H9 (cell line): ENCODE results near the gene SHISA7. TPM values are rescaled to one million over a fixed set of nuclear protein-coding genes. Genes with fewer than 3 reads are reported as not detected.
A peak's percentile ranks its signal among the peaks of the same experiment; 100 is the strongest.

Experiments used
- DNase-seq: peaks from one replicate; pipeline ENCODE4 v3.0.0-alpha.2; 2017
- H2AFZ ChIP-seq: one replicate; pipeline ENCODE4 v1.6.1; 2013; ENCODE audit warnings: mild to moderate bottlenecking, low read length, control low read depth, moderate library complexity
- H2AK5ac ChIP-seq: 2 replicates; pipeline ENCODE4 v1.6.1; 2013; ENCODE audit warnings: low read length, control low read depth, mixed read lengths; ENCODE audit not compliant: insufficient read length
- H2BK120ac ChIP-seq: one replicate; pipeline ENCODE4 v1.6.1; 2013; ENCODE audit warnings: low read depth, mild to moderate bottlenecking, low read length, control low read depth, inconsistent platforms; ENCODE audit not compliant: poor library complexity, severe bottlenecking
- H2BK12ac ChIP-seq: 2 replicates; pipeline ENCODE4 v1.6.1; 2013; ENCODE audit warnings: low read length, control low read depth, mixed read lengths, low read depth; ENCODE audit not compliant: insufficient read length
- H2BK15ac ChIP-seq: 2 replicates; pipeline ENCODE4 v1.6.1; 2013; ENCODE audit warnings: low read depth, low read length, control low read depth
- H2BK20ac ChIP-seq: one replicate; pipeline ENCODE4 v1.6.1; 2013; ENCODE audit warnings: low read depth, mild to moderate bottlenecking, low read length, control low read depth, inconsistent platforms; ENCODE audit not compliant: poor library complexity, severe bottlenecking
- H2BK5ac ChIP-seq: 2 replicates; pipeline ENCODE4 v1.6.1; 2013; ENCODE audit warnings: low read length, control low read depth, mixed read lengths; ENCODE audit not compliant: insufficient read length
- H3K14ac ChIP-seq: 2 replicates; pipeline ENCODE4 v1.6.1; 2013; ENCODE audit warnings: low read length, control low read depth; ENCODE audit not compliant: insufficient read depth
- H3K18ac ChIP-seq: 2 replicates; pipeline ENCODE4 v1.6.1; 2013; ENCODE audit warnings: low read depth, mild to moderate bottlenecking, mixed read lengths, low read length, control low read depth; ENCODE audit not compliant: insufficient read length
- H3K23ac ChIP-seq: 2 replicates; pipeline ENCODE4 v1.6.1; 2013; ENCODE audit warnings: low read length, control low read depth, mixed read lengths, low read depth; ENCODE audit not compliant: insufficient read length
- H3K23me2 ChIP-seq: 2 replicates; pipeline ENCODE4 v1.6.1; 2013; ENCODE audit warnings: low read depth, mild to moderate bottlenecking, mixed read lengths, low read length, control low read depth; ENCODE audit not compliant: insufficient read length, poor library complexity, severe bottlenecking
- H3K27ac ChIP-seq: 2 replicates; pipeline ENCODE4 v1.5.1; 2013; ENCODE audit warnings: low read length, control low read depth, mixed read lengths, low read depth; ENCODE audit not compliant: insufficient read length
- H3K27me3 ChIP-seq: 2 replicates; pipeline ENCODE4 v1.6.1; 2013; ENCODE audit warnings: low read length, control low read depth, inconsistent platforms; ENCODE audit not compliant: insufficient read depth
- H3K4ac ChIP-seq: 2 replicates; pipeline ENCODE4 v1.6.1; 2013; ENCODE audit warnings: low read depth, mild to moderate bottlenecking, control low read depth, inconsistent platforms, low read length, moderate library complexity
- H3K4me1 ChIP-seq: 2 replicates; pipeline ENCODE4 v1.6.1; 2013; ENCODE audit warnings: low read length, control low read depth, inconsistent platforms; ENCODE audit not compliant: insufficient read depth
- H3K4me2 ChIP-seq: 2 replicates; pipeline ENCODE4 v1.6.1; 2013; ENCODE audit warnings: low read length, control low read depth, mixed read lengths; ENCODE audit not compliant: insufficient read length, insufficient read depth
- H3K56ac ChIP-seq: 2 replicates; pipeline ENCODE4 v1.6.1; 2013; ENCODE audit warnings: low read depth, mild to moderate bottlenecking, mixed read lengths, low read length, control low read depth; ENCODE audit not compliant: insufficient read length
- H3K79me1 ChIP-seq: 2 replicates; pipeline ENCODE4 v1.6.1; 2013; ENCODE audit warnings: low read depth, mild to moderate bottlenecking, moderate library complexity, low read length, control low read depth, inconsistent platforms; ENCODE audit not compliant: insufficient read depth, poor library complexity, severe bottlenecking
- H3K79me2 ChIP-seq: 2 replicates; pipeline ENCODE4 v1.6.1; 2013; ENCODE audit warnings: low read length, control low read depth, inconsistent platforms; ENCODE audit not compliant: insufficient read depth
- H3K9ac ChIP-seq: 2 replicates; pipeline ENCODE4 v1.6.1; 2013; ENCODE audit warnings: low read length, control low read depth, mixed read lengths; ENCODE audit not compliant: insufficient read length; ENCODE audit errors: extremely low read depth
- H3K9me3 ChIP-seq: one replicate; pipeline ENCODE4 v1.6.1; 2013; ENCODE audit warnings: low read depth, low read length, inconsistent platforms; ENCODE audit not compliant: control insufficient read depth
- H3T11ph ChIP-seq: one replicate; pipeline ENCODE4 v1.6.1; 2013; ENCODE audit warnings: mild to moderate bottlenecking, low read length, control low read depth, inconsistent platforms
- H4K20me1 ChIP-seq: one replicate; pipeline ENCODE4 v1.6.1; 2013; ENCODE audit not compliant: control insufficient read depth, insufficient read length, insufficient read depth
- H4K5ac ChIP-seq: 2 replicates; pipeline ENCODE4 v1.6.1; 2013; ENCODE audit warnings: low read depth, mild to moderate bottlenecking, mixed read lengths, low read length, control low read depth; ENCODE audit not compliant: insufficient read length
- H4K8ac ChIP-seq: replicated peaks from 2 replicates; pipeline ENCODE4 v1.6.1; 2013; ENCODE audit warnings: low read length, control low read depth, mixed read lengths, low read depth; ENCODE audit not compliant: insufficient read length
- H4K91ac ChIP-seq: 2 replicates; pipeline ENCODE4 v1.6.1; 2013; ENCODE audit warnings: low read depth, mild to moderate bottlenecking, moderate library complexity, mixed read lengths, low read length, control low read depth; ENCODE audit not compliant: insufficient read length
- H3K27ac Mint-ChIP-seq, 3 experiments: 2 replicates in 2 of 3; 3 replicates in 1 of 3; pipeline ENCODE4 v1.8.0; 2020 to 2021; ENCODE audit warnings: mixed read lengths in 3 of 3, mild to moderate bottlenecking in 1 of 3, moderate library complexity in 1 of 3
- H3K27me3 Mint-ChIP-seq: 2 replicates; pipeline ENCODE4 v1.8.0; 2021; ENCODE audit warnings: low read depth, mild to moderate bottlenecking, moderate library complexity, mixed read lengths
- H3K36me3 Mint-ChIP-seq, 3 experiments: 2 replicates in 2 of 3; 3 replicates in 1 of 3; pipeline ENCODE4 v1.8.0; 2020 to 2021; ENCODE audit warnings: low read depth in 3 of 3, mixed read lengths in 3 of 3; ENCODE audit not compliant: insufficient read depth in 1 of 3
- H3K4me1 Mint-ChIP-seq, 2 experiments: 2 replicates each; pipeline ENCODE4 v1.8.0; 2020; ENCODE audit warnings: mixed read lengths in 2 of 2
- H3K4me3 Mint-ChIP-seq, 2 experiments: 2 replicates in 1 of 2; 3 replicates in 1 of 2; pipeline ENCODE4 v1.8.0; 2020 to 2021; ENCODE audit warnings: mild to moderate bottlenecking in 2 of 2, mixed read lengths in 2 of 2, moderate library complexity in 1 of 2
- H3K9me3 Mint-ChIP-seq, 2 experiments: 2 replicates in 1 of 2; 3 replicates in 1 of 2; pipeline ENCODE4 v1.8.0; 2020; ENCODE audit warnings: mild to moderate bottlenecking in 2 of 2, mixed read lengths in 2 of 2, moderate library complexity in 1 of 2
- WGBS: extraction: QIAGEN DNeasy Blood & Tissue Kit; methylation state at CpG from one replicate; pipeline ENCODE4 v1.1.7; 2013; ENCODE audit warnings: missing lambda C conversion rate, low lambda C conversion rate, mixed read lengths; ENCODE audit not compliant: insufficient read length; ENCODE audit errors: extremely low coverage; 5-methylcytosine and 5-hydroxymethylcytosine counted together
- total RNA-seq: library from RNA; stranded (reverse); gene quantifications from 2 replicates; pipeline ENCODE4 v1.2.1, GENCODE V29; 2021
- TF ChIP-seq, protein P1 (sequence below): fragments of 200-600 bp; sonication (generic); conservative IDR thresholded peaks from 3 replicates; pipeline ENCODE4 v1.8.0; 2021; ENCODE audit warnings: antibody characterized with exemption, mild to moderate bottlenecking

SHISA7 gene
- total RNA-seq, 1 experiment from 2014 or later: 0.31 TPM

DNA sequence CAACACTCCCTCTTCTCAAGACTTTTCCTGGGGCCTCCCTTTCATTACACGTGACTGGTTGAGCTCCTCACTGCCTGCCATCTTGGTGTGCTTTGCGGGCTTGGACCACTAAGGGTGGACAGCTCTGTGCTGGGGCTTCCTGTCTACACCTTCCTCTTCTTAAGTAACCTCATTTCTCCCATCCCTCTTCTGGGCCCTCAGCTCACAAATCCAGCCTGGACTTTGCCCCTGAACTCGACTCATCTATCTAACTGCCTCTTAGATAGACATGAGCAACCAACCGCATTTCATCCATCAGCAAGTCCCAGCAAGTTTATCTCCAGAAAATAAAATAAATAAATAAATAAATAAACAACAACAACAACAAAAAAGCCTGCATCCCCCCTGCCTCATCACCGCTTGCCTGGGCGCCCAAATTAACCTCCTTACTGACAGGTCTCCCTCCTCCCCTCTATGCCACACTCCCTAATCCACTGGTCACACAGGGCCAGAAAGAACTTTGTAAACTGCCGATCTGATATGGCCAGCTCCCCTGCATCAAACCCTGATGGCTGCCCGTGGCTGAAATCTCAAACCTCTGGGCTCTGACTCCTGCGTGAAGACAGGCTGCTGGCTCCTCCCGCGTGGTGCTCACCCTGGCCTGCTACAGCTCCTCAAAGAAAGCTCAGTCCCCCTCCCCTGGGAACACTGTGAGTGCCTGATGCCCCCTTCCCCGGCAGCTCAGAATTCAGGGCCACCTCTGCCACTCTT lies 10.6 kb upstream of the SHISA7 start:
- no peak overlapping the region for H3K9ac ChIP-seq
- H3K27me3 ChIP-seq: peaks cover 20% of the 10 kb centered on the region; the same call in 1 of the 2 replicates
- H2AK5ac ChIP-seq: no peak overlapping the region
- H3K4ac ChIP-seq: no peak overlapping the region
- no peak overlapping the region for H3K56ac ChIP-seq
- TF ChIP-seq, protein P1, sequence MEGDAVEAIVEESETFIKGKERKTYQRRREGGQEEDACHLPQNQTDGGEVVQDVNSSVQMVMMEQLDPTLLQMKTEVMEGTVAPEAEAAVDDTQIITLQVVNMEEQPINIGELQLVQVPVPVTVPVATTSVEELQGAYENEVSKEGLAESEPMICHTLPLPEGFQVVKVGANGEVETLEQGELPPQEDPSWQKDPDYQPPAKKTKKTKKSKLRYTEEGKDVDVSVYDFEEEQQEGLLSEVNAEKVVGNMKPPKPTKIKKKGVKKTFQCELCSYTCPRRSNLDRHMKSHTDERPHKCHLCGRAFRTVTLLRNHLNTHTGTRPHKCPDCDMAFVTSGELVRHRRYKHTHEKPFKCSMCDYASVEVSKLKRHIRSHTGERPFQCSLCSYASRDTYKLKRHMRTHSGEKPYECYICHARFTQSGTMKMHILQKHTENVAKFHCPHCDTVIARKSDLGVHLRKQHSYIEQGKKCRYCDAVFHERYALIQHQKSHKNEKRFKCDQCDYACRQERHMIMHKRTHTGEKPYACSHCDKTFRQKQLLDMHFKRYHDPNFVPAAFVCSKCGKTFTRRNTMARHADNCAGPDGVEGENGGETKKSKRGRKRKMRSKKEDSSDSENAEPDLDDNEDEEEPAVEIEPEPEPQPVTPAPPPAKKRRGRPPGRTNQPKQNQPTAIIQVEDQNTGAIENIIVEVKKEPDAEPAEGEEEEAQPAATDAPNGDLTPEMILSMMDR: no peak
- H4K20me1 ChIP-seq: no peaks in the 10 kb centered on the region
- H3K36me3 Mint-ChIP-seq: peaks cover 15 to 18% (median 16%) of the 10 kb centered on the region in 3 experiments; a peak in 6 of 7 replicates
- H3K4me3 Mint-ChIP-seq: peak overlapping the region in 1 of 2 experiments; percentile 33; a peak in 3 of 5 replicates
- H2BK20ac ChIP-seq: no peak overlapping the region
- H2BK120ac ChIP-seq: no peak overlapping the region
- H3K14ac ChIP-seq: no peak overlapping the region
- no peak overlapping the region for H3K18ac ChIP-seq
- H3K79me1 ChIP-seq: no peaks in the 10 kb centered on the region
- H4K91ac ChIP-seq: no peak overlapping the region
- no peak overlapping the region for H2BK5ac ChIP-seq
- no peak overlapping the region for H3K4me2 ChIP-seq
- no peak overlapping the region for H3K27ac ChIP-seq
- DNase-seq: no peak
- peaks cover 4% of the 10 kb centered on the region for H3K23me2 ChIP-seq
- H3K27me3 Mint-ChIP-seq: peaks cover 27% of the 10 kb centered on the region
- no peak overlapping the region for H3K27ac Mint-ChIP-seq
- no peaks in the 10 kb centered on the region for H3K9me3 ChIP-seq
- 0 out of 2 replicates have a peak, but pooled peaks cover 2% of the 10 kb centered on the region for H3K4me1 ChIP-seq
- H3K9me3 Mint-ChIP-seq: no peaks in the 10 kb centered on the region; a peak in 1 of 5 replicates
- H2BK15ac ChIP-seq: no peak overlapping the region
- no peak overlapping the region for H4K8ac ChIP-seq
- no peak overlapping the region for H4K5ac ChIP-seq
- H3K4me1 Mint-ChIP-seq: peaks cover 3 to 21% of the 10 kb centered on the region in 2 experiments; a peak in 3 of 4 replicates
- no CpG with 5 or more reads among the region's 12 CpGs for WGBS
- no peak overlapping the region for H2BK12ac ChIP-seq
- no peak overlapping the region for H2AFZ ChIP-seq
- no peak overlapping the region for H3K23ac ChIP-seq
- H3T11ph ChIP-seq: no peak overlapping the region
- no peaks in the 10 kb centered on the region for H3K79me2 ChIP-seq
